ENCODE measurements around the gene TGFB1.
A peak's percentile ranks its signal among the peaks of the same experiment; 100 is the strongest.
"Not testable (repeated sequence)": the region's sequence is repeated elsewhere in the genome, so short reads cannot be mapped to it uniquely, and the experiment has no call there.

Gene TGFB1

GRCh38 chr19:41355035-41355434 lies 1.3 kb upstream of the TGFB1 start:
- in situ Hi-C loops (cut with HindIII; ENCODE audit: low sequenced_read_pairs) = no loop called here
- DNase-seq (ENCODE audit: low read depth, low spot score) = no peak
- no peak overlapping the region for H3K4me3 ChIP-seq (ENCODE audit: low read depth, low read length)
- TF ChIP-seq CTCF (IDR thresholded peaks at IDR 0.05; ENCODE audit: low read depth, low read length) = no peak

GRCh38 chr19:41354343-41354953 lies 726 bp upstream of the TGFB1 start:
- peak overlapping the region; percentile 85 for H3K4me3 ChIP-seq (ENCODE audit: low read depth, low read length)
- no peak for DNase-seq (ENCODE audit: low read depth, low spot score)

GRCh38 chr19:41352609-41353465 lies 885 bp downstream of the TGFB1 start:
- peak overlapping the region; percentile 85 for H3K4me3 ChIP-seq (ENCODE audit: low read depth, low read length)
- DNase-seq (ENCODE audit: low read depth, low spot score) = peak; percentile 46
- TF ChIP-seq CTCF (IDR thresholded peaks at IDR 0.05; ENCODE audit: low read depth, low read length) = peak; percentile 65
- in situ Hi-C loops (cut with HindIII; ENCODE audit: low sequenced_read_pairs) = no loop called here

More at GRCh38 chr19:41354343-41354953, 726 bp upstream of the TGFB1 start:
- in situ Hi-C loops (cut with HindIII; ENCODE audit: low sequenced_read_pairs) = no loop called here
- no peak for TF ChIP-seq CTCF (IDR thresholded peaks at IDR 0.05; ENCODE audit: low read depth, low read length)

- in situ Hi-C loops (cut with HindIII; ENCODE audit: low sequenced_read_pairs) = no loop called here
- no peak for DNase-seq (ENCODE audit: low read depth, low spot score)
- no peak for TF ChIP-seq CTCF (IDR thresholded peaks at IDR 0.05; ENCODE audit: low read depth, low read length)
- peak overlapping the region; percentile 85 for H3K4me3 ChIP-seq (ENCODE audit: low read depth, low read length)
Observed at GRCh38 chr19:41352279-41352608, 1.5 kb downstream of the TGFB1 start.

GRCh38 chr19:41351339-41352245 lies 2.1 kb downstream of the TGFB1 start:
- peak overlapping the region; percentile 85 for H3K4me3 ChIP-seq (ENCODE audit: low read depth, low read length)
- in situ Hi-C loops (cut with HindIII; ENCODE audit: low sequenced_read_pairs) = no loop called here
- no peak for TF ChIP-seq CTCF (IDR thresholded peaks at IDR 0.05; ENCODE audit: low read depth, low read length)
- DNase-seq (ENCODE audit: low read depth, low spot score) = peak; percentile 60

GRCh38 chr19:41350735-41351338 lies 2.9 kb downstream of the TGFB1 start:
- in situ Hi-C loops (cut with HindIII; ENCODE audit: low sequenced_read_pairs) = no loop called here
- TF ChIP-seq CTCF (IDR thresholded peaks at IDR 0.05; ENCODE audit: low read depth, low read length) = no peak
- no peak for DNase-seq (ENCODE audit: low read depth, low spot score)
- peak overlapping the region; percentile 85 for H3K4me3 ChIP-seq (ENCODE audit: low read depth, low read length)

GRCh38 chr19:41346916-41347315 lies 6.8 kb downstream of the TGFB1 start:
- in situ Hi-C loops (cut with HindIII; ENCODE audit: low sequenced_read_pairs); H3K4me3 ChIP-seq (ENCODE audit: low read depth, low read length); DNase-seq (ENCODE audit: low read depth, low spot score): not testable (repeated sequence)

Measured in astrocyte of the spinal cord (primary cell).